ENCODE measurements around the gene ADK.

Gene ADK

GRCh38 chr10:74244097-74244685, 93.2 kb downstream of the ADK start:
- no peak overlapping the region for H3K27ac ChIP-seq (ENCODE audit: low read depth, low read length)
- H3K9ac ChIP-seq (ENCODE audit: low read depth, low read length), result no peak overlapping the region
- WGBS, result 45% methylated on average over 3 of the region's 3 CpGs

GRCh38 chr10:74244807-74245206, 93.8 kb downstream of the ADK start:
- Histone ChIP-seq H3K4me3 (ENCODE audit: low read length) (no peak overlapping the region), H3K9me3 (ENCODE audit: insufficient read depth, low read depth, low read length) (no peaks in the 10 kb centered on the region), H3K9ac (ENCODE audit: low read depth, low read length) (no peak overlapping the region), H3K27ac (ENCODE audit: low read depth, low read length) (no peak overlapping the region), H3K27me3 (ENCODE audit: insufficient read depth, low read length) (no peaks in the 10 kb centered on the region), H3K4me1 (ENCODE audit: insufficient read depth, low read length) (no peaks in the 10 kb centered on the region), H3K36me3 (ENCODE audit: insufficient read depth, low read length) (0 out of 2 replicates have a peak, but pooled peaks cover 10% of the 10 kb centered on the region)
- 94% methylated on average over 2 of the region's 2 CpGs for WGBS

More at GRCh38 chr10:74244097-74244685, 93.2 kb downstream of the ADK start:
- Histone ChIP-seq H3K9me3 (ENCODE audit: insufficient read depth, low read depth, low read length) (no peaks in the 10 kb centered on the region), H3K27me3 (ENCODE audit: insufficient read depth, low read length) (no peaks in the 10 kb centered on the region), H3K4me3 (ENCODE audit: low read length) (no peak overlapping the region), H3K4me1 (ENCODE audit: insufficient read depth, low read length) (no peaks in the 10 kb centered on the region), H3K36me3 (ENCODE audit: insufficient read depth, low read length) (0 out of 2 replicates have a peak, but pooled peaks cover 10% of the 10 kb centered on the region)

GRCh38 chr10:74246495-74246894, 95.5 kb downstream of the ADK start:
- no peaks in the 10 kb centered on the region for H3K27me3 ChIP-seq (ENCODE audit: insufficient read depth, low read length)
- no peak overlapping the region for H3K9ac ChIP-seq (ENCODE audit: low read depth, low read length)
- 0 out of 2 replicates have a peak, but pooled peaks cover 10% of the 10 kb centered on the region for H3K36me3 ChIP-seq (ENCODE audit: insufficient read depth, low read length)
- H3K27ac ChIP-seq (ENCODE audit: low read depth, low read length), result no peak overlapping the region
- H3K4me3 ChIP-seq (ENCODE audit: low read length), result no peak overlapping the region
- no peaks in the 10 kb centered on the region for H3K9me3 ChIP-seq (ENCODE audit: insufficient read depth, low read depth, low read length)
- H3K4me1 ChIP-seq (ENCODE audit: insufficient read depth, low read length), result peaks cover 11% of the 10 kb centered on the region

GRCh38 chr10:74249865-74250264, 98.8 kb downstream of the ADK start:
- no peaks in the 10 kb centered on the region for H3K36me3 ChIP-seq (ENCODE audit: insufficient read depth, low read length)
- H3K9me3 ChIP-seq (ENCODE audit: insufficient read depth, low read depth, low read length), result no peaks in the 10 kb centered on the region
- no peaks in the 10 kb centered on the region for H3K27me3 ChIP-seq (ENCODE audit: insufficient read depth, low read length)
- H3K9ac ChIP-seq (ENCODE audit: low read depth, low read length), result no peak overlapping the region
- no CpG with 5 or more reads among the region's 1 CpG for WGBS
- no peak overlapping the region for H3K27ac ChIP-seq (ENCODE audit: low read depth, low read length)
- H3K4me1 ChIP-seq (ENCODE audit: insufficient read depth, low read length), result peaks cover 19% of the 10 kb centered on the region
- no peak overlapping the region for H3K4me3 ChIP-seq (ENCODE audit: low read length)

- Histone ChIP-seq H3K9me3 (ENCODE audit: insufficient read depth, low read depth, low read length) (no peaks in the 10 kb centered on the region), H3K4me1 (ENCODE audit: insufficient read depth, low read length) (peaks cover 57% of the 10 kb centered on the region), H3K27ac (ENCODE audit: low read depth, low read length) (no peak overlapping the region), H3K27me3 (ENCODE audit: insufficient read depth, low read length) (no peaks in the 10 kb centered on the region), H3K4me3 (ENCODE audit: low read length) (no peak overlapping the region), H3K9ac (ENCODE audit: low read depth, low read length) (no peak overlapping the region), H3K36me3 (ENCODE audit: insufficient read depth, low read length) (no peaks in the 10 kb centered on the region)
Measured at GRCh38 chr10:74255214-74255613, 104.2 kb downstream of the ADK start.

- WGBS, result 72% methylated on average over 4 of the region's 4 CpGs
- Histone ChIP-seq H3K27ac (ENCODE audit: low read depth, low read length) (peak overlapping the region; percentile 47), H3K9ac (ENCODE audit: low read depth, low read length) (peak overlapping the region; percentile 17; the same call in 1 of the 2 replicates), H3K36me3 (ENCODE audit: insufficient read depth, low read length) (no peaks in the 10 kb centered on the region), H3K27me3 (ENCODE audit: insufficient read depth, low read length) (no peaks in the 10 kb centered on the region), H3K9me3 (ENCODE audit: insufficient read depth, low read depth, low read length) (no peaks in the 10 kb centered on the region), H3K4me3 (ENCODE audit: low read length) (no peak overlapping the region), H3K4me1 (ENCODE audit: insufficient read depth, low read length) (peaks cover 52% of the 10 kb centered on the region)
Measured at GRCh38 chr10:74255888-74256357, 104.9 kb downstream of the ADK start.

- Histone ChIP-seq H3K9me3 (ENCODE audit: insufficient read depth, low read depth, low read length) (no peaks in the 10 kb centered on the region), H3K4me3 (ENCODE audit: low read length) (no peak overlapping the region), H3K4me1 (ENCODE audit: insufficient read depth, low read length) (peaks cover 9% of the 10 kb centered on the region), H3K27ac (ENCODE audit: low read depth, low read length) (no peak overlapping the region), H3K27me3 (ENCODE audit: insufficient read depth, low read length) (no peaks in the 10 kb centered on the region), H3K36me3 (ENCODE audit: insufficient read depth, low read length) (no peaks in the 10 kb centered on the region), H3K9ac (ENCODE audit: low read depth, low read length) (no peak overlapping the region)
- WGBS, result 96% methylated on average over 2 of the region's 2 CpGs
Measured at GRCh38 chr10:74262856-74263255, 111.8 kb downstream of the ADK start.

GRCh38 chr10:74263996-74264395, 113.0 kb downstream of the ADK start:
- no peak overlapping the region for H3K9ac ChIP-seq (ENCODE audit: low read depth, low read length)
- H3K27ac ChIP-seq (ENCODE audit: low read depth, low read length), result no peak overlapping the region
- H3K4me3 ChIP-seq (ENCODE audit: low read length), result no peak overlapping the region
- no peaks in the 10 kb centered on the region for H3K9me3 ChIP-seq (ENCODE audit: insufficient read depth, low read depth, low read length)
- H3K27me3 ChIP-seq (ENCODE audit: insufficient read depth, low read length), result no peaks in the 10 kb centered on the region
- H3K36me3 ChIP-seq (ENCODE audit: insufficient read depth, low read length), result no peaks in the 10 kb centered on the region
- no peaks in the 10 kb centered on the region for H3K4me1 ChIP-seq (ENCODE audit: insufficient read depth, low read length)

GRCh38 chr10:74272288-74272687, 121.3 kb downstream of the ADK start:
- no peak overlapping the region for H3K4me3 ChIP-seq (ENCODE audit: low read length)
- no peak overlapping the region for H3K27ac ChIP-seq (ENCODE audit: low read depth, low read length)
- no peaks in the 10 kb centered on the region for H3K27me3 ChIP-seq (ENCODE audit: insufficient read depth, low read length)
- WGBS, result 100% methylated on average over 3 of the region's 3 CpGs
- H3K4me1 ChIP-seq (ENCODE audit: insufficient read depth, low read length), result no peaks in the 10 kb centered on the region
- no peaks in the 10 kb centered on the region for H3K36me3 ChIP-seq (ENCODE audit: insufficient read depth, low read length)
- H3K9me3 ChIP-seq (ENCODE audit: insufficient read depth, low read depth, low read length), result no peaks in the 10 kb centered on the region
- H3K9ac ChIP-seq (ENCODE audit: low read depth, low read length), result no peak overlapping the region

GRCh38 chr10:74275755-74276290, 124.8 kb downstream of the ADK start:
- Histone ChIP-seq H3K4me1 (ENCODE audit: insufficient read depth, low read length) (no peaks in the 10 kb centered on the region), H3K27ac (ENCODE audit: low read depth, low read length) (no peak overlapping the region), H3K4me3 (ENCODE audit: low read length) (no peak overlapping the region), H3K9me3 (ENCODE audit: insufficient read depth, low read depth, low read length) (no peaks in the 10 kb centered on the region), H3K9ac (ENCODE audit: low read depth, low read length) (no peak overlapping the region), H3K36me3 (ENCODE audit: insufficient read depth, low read length) (no peaks in the 10 kb centered on the region), H3K27me3 (ENCODE audit: insufficient read depth, low read length) (no peaks in the 10 kb centered on the region)
- WGBS, result 99% methylated on average over 5 of the region's 6 CpGs

- Histone ChIP-seq H3K36me3 (ENCODE audit: insufficient read depth, low read length) (no peaks in the 10 kb centered on the region), H3K27me3 (ENCODE audit: insufficient read depth, low read length) (no peaks in the 10 kb centered on the region), H3K9ac (ENCODE audit: low read depth, low read length) (no peak overlapping the region), H3K9me3 (ENCODE audit: insufficient read depth, low read depth, low read length) (no peaks in the 10 kb centered on the region), H3K4me3 (ENCODE audit: low read length) (no peak overlapping the region), H3K4me1 (ENCODE audit: insufficient read depth, low read length) (no peaks in the 10 kb centered on the region), H3K27ac (ENCODE audit: low read depth, low read length) (no peak overlapping the region)
Measured at GRCh38 chr10:74276416-74276815, 125.4 kb downstream of the ADK start.
